Vagina (tissue), 2 donors: ENCODE data around the gene PRR23E. TPM values are rescaled to one million over a fixed set of nuclear protein-coding genes. Genes with fewer than 3 reads are reported as not detected.

ENCODE experiments used
- DNase-seq, 2 donors: peaks; one replicate each; pipeline ENCODE4 v3.0.0-alpha.2; 2017; ENCODE audit errors: extremely low spot score in 2 of 2
- H3K27ac ChIP-seq: fragments of 200-600 bp; sonication (generic); one replicate; pipeline ENCODE4 v1.5.1; 2019
- H3K27me3 ChIP-seq: fragments of 200-600 bp; sonication (generic); one replicate; pipeline ENCODE4 v1.5.1; 2019
- H3K36me3 ChIP-seq, 2 donors: fragments of 200-600 bp; sonication (generic); one replicate each; pipeline ENCODE4 v1.5.1; 2017 to 2019
- H3K4me1 ChIP-seq: fragments of 200-600 bp; sonication (generic); one replicate; pipeline ENCODE4 v1.5.1; 2019
- H3K4me3 ChIP-seq, 2 donors: fragments of 200-600 bp; sonication (generic); 1 replicate in 1 of 2; 2 replicates in 1 of 2; pipeline ENCODE4 v1.5.1; 2016 to 2019
- H3K9me3 ChIP-seq: fragments of 200-600 bp; sonication (generic); one replicate; pipeline ENCODE4 v1.5.1; 2019
- POLR2A ChIP-seq, 2 donors: fragments of 450-650 bp; IDR thresholded peaks; one replicate each; pipeline ENCODE4 v1.6.1; 2017; ENCODE audit warnings: antibody characterized with exemption in 2 of 2, mild to moderate bottlenecking in 2 of 2, moderate library complexity in 2 of 2
- POLR2AphosphoS5 ChIP-seq, 2 donors: sonication (generic); formaldehyde crosslinking; IDR thresholded peaks; one replicate each; pipeline ENCODE4 v1.9.0; 2017; ENCODE audit warnings: antibody characterized with exemption in 2 of 2, mild to moderate bottlenecking in 2 of 2, low read depth in 1 of 2; ENCODE audit not compliant: insufficient read depth in 1 of 2
- intact Hi-C: fragments of 100-400 bp; cut with DNase I; formaldehyde crosslinking; loops from one replicate; pipeline ENCODE4 v1.15.1; 2023
- total RNA-seq: library from RNA; depleted of rRNA; stranded (reverse); fragments of >200 nt; gene quantifications from one replicate; pipeline ENCODE4 v1.2.3, GENCODE V29; 2016
- TF ChIP-seq, protein P1 (sequence below), 3 experiments: fragments of 450-650 bp in 2 of 3; fragments of 200-600 bp in 1 of 3; sonication (generic) in 1 of 3; IDR thresholded peaks; one replicate each; pipeline ENCODE4 v1.5.1; 2017 to 2019; ENCODE audit warnings: antibody characterized with exemption in 3 of 3, mild to moderate bottlenecking in 2 of 3, moderate library complexity in 2 of 3

Gene PRR23E
- total RNA-seq, 1 donor from 2014 or later, result not detected

- peak in 1 of 2 donors; percentile 47 for DNase-seq
- Histone ChIP-seq H3K4me3 (no peak overlapping the region), H3K36me3 (no peaks in the 10 kb centered on the region)
Observed at GRCh38 chr3:127233371-127233770, 40.4 kb downstream of the PRR23E start.

GRCh38 chr3:127234778-127235177 is 41.8 kb downstream of the PRR23E start:
- no peaks in the 10 kb centered on the region for H3K27me3 ChIP-seq
- TF ChIP-seq, protein P1, sequence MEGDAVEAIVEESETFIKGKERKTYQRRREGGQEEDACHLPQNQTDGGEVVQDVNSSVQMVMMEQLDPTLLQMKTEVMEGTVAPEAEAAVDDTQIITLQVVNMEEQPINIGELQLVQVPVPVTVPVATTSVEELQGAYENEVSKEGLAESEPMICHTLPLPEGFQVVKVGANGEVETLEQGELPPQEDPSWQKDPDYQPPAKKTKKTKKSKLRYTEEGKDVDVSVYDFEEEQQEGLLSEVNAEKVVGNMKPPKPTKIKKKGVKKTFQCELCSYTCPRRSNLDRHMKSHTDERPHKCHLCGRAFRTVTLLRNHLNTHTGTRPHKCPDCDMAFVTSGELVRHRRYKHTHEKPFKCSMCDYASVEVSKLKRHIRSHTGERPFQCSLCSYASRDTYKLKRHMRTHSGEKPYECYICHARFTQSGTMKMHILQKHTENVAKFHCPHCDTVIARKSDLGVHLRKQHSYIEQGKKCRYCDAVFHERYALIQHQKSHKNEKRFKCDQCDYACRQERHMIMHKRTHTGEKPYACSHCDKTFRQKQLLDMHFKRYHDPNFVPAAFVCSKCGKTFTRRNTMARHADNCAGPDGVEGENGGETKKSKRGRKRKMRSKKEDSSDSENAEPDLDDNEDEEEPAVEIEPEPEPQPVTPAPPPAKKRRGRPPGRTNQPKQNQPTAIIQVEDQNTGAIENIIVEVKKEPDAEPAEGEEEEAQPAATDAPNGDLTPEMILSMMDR (IDR thresholded peaks at IDR 0.05), result no peak
- TF ChIP-seq POLR2A (IDR thresholded peaks at IDR 0.05), result no peak
- peak in 1 of 2 donors; percentile 44 for DNase-seq
- no peak overlapping the region for H3K27ac ChIP-seq
- intact Hi-C loops, result no loop called here
- no peak overlapping the region for H3K4me3 ChIP-seq
- no peaks in the 10 kb centered on the region for H3K36me3 ChIP-seq
- no peaks in the 10 kb centered on the region for H3K9me3 ChIP-seq
- no peaks in the 10 kb centered on the region for H3K4me1 ChIP-seq

More at GRCh38 chr3:127233371-127233770, 40.4 kb downstream of the PRR23E start:
- Histone ChIP-seq H3K4me1 (no peaks in the 10 kb centered on the region), H3K27me3 (no peaks in the 10 kb centered on the region), H3K27ac (no peak overlapping the region), H3K9me3 (no peaks in the 10 kb centered on the region)
- TF ChIP-seq POLR2AphosphoS5 (IDR thresholded peaks at IDR 0.05; ENCODE audit: insufficient read depth in 1 of 2, low read depth in 1 of 2) (no peak), POLR2A (IDR thresholded peaks at IDR 0.05) (no peak)
- TF ChIP-seq, protein P1 (IDR thresholded peaks at IDR 0.05), result no peak
- intact Hi-C loops, result no loop called here

DNA sequence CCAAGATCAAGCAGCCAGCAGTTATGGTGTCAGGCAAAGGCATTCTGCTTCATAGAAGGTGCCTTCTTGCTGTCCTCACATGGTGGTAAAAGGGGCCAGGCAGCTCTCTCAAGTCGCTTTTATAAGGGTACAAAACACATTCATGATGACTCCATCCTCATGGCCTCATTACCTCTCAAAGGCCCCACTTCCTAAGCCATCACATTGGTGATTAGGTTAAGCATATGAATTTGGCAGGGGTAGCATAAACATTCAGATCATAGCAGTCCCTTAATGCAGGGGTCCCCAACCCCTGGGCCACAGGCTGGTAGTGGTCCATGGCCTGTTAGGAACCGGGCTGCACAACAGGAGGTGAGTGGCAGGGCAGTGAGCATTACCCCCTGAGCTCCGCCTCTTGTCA is 42.8 kb downstream of the PRR23E start:
- Histone ChIP-seq H3K27ac (no peak overlapping the region), H3K36me3 (no peaks in the 10 kb centered on the region), H3K27me3 (no peaks in the 10 kb centered on the region), H3K4me3 (no peak overlapping the region), H3K9me3 (no peaks in the 10 kb centered on the region), H3K4me1 (no peaks in the 10 kb centered on the region)
- peak in 1 of 2 donors; percentile 52 for DNase-seq
- TF ChIP-seq POLR2AphosphoS5 (IDR thresholded peaks at IDR 0.05; ENCODE audit: insufficient read depth in 1 of 2, low read depth in 1 of 2) (no peak), POLR2A (IDR thresholded peaks at IDR 0.05) (no peak)
- TF ChIP-seq, protein P1 (IDR thresholded peaks at IDR 0.05), result no peak
- intact Hi-C loops, result no loop called here

- Histone ChIP-seq H3K4me1 (no peaks in the 10 kb centered on the region), H3K27me3 (no peaks in the 10 kb centered on the region), H3K27ac (no peak overlapping the region), H3K36me3 (no peaks in the 10 kb centered on the region), H3K9me3 (no peaks in the 10 kb centered on the region), H3K4me3 (no peak overlapping the region)
- TF ChIP-seq POLR2AphosphoS5 (IDR thresholded peaks at IDR 0.05; ENCODE audit: insufficient read depth in 1 of 2, low read depth in 1 of 2) (no peak), POLR2A (IDR thresholded peaks at IDR 0.05) (no peak)
- TF ChIP-seq, protein P1 (IDR thresholded peaks at IDR 0.05), result no peak
- intact Hi-C loops, result no loop called here
- DNase-seq, result no peak
Observed at GRCh38 chr3:127237835-127238234, 44.9 kb downstream of the PRR23E start.

- no peaks in the 10 kb centered on the region for H3K36me3 ChIP-seq
- intact Hi-C loops, result no loop called here
- no peak for TF ChIP-seq POLR2A (IDR thresholded peaks at IDR 0.05)
- no peak for TF ChIP-seq POLR2AphosphoS5 (IDR thresholded peaks at IDR 0.05; ENCODE audit: insufficient read depth in 1 of 2, low read depth in 1 of 2)
- TF ChIP-seq, protein P1 (IDR thresholded peaks at IDR 0.05), result no peak
Observed at GRCh38 chr3:127238602-127239001, 45.7 kb downstream of the PRR23E start.

More at GRCh38 chr3:127238602-127239001, 45.7 kb downstream of the PRR23E start:
- Histone ChIP-seq H3K4me3 (no peak overlapping the region), H3K27ac (no peak overlapping the region), H3K4me1 (no peaks in the 10 kb centered on the region), H3K9me3 (no peaks in the 10 kb centered on the region), H3K27me3 (no peaks in the 10 kb centered on the region)
- peak in 1 of 2 donors; percentile 44 for DNase-seq
